KMS-11 (cell line): ENCODE results near the gene KRTAP10-9.
"Not testable (repeated sequence)": the region's sequence is repeated elsewhere in the genome, so short reads cannot be mapped to it uniquely, and the experiment has no call there.

Experiments
- H2AFZ ChIP-seq: fragments of 200-600 bp; sonication (generic); 2 replicates; pipeline ENCODE4 v1.6.1; 2016; ENCODE audit warnings: antibody characterized with exemption, mixed run types, low read depth
- H3K27ac ChIP-seq: fragments of 200-600 bp; sonication (generic); 2 replicates; pipeline ENCODE4 v1.6.1; 2016; ENCODE audit warnings: mild to moderate bottlenecking, mixed run types
- H3K27me3 ChIP-seq: fragments of 200-600 bp; sonication (generic); 2 replicates; pipeline ENCODE4 v1.6.1; 2017; ENCODE audit warnings: mild to moderate bottlenecking, low read depth, mixed run types, moderate library complexity; ENCODE audit not compliant: insufficient read depth
- H3K36me3 ChIP-seq: fragments of 200-600 bp; sonication (generic); 2 replicates; pipeline ENCODE4 v1.6.1; 2017; ENCODE audit warnings: mild to moderate bottlenecking, mixed run types; ENCODE audit not compliant: insufficient read depth
- H3K4me1 ChIP-seq: fragments of 200-600 bp; sonication (generic); 2 replicates; pipeline ENCODE4 v1.6.1; 2016; ENCODE audit warnings: mild to moderate bottlenecking, low read depth, mixed run types; ENCODE audit not compliant: poor library complexity, severe bottlenecking
- H3K4me2 ChIP-seq: fragments of 200-600 bp; sonication (generic); 2 replicates; pipeline ENCODE4 v1.7.0; 2016; ENCODE audit warnings: mild to moderate bottlenecking, mixed run types
- H3K4me3 ChIP-seq: fragments of 200-600 bp; sonication (generic); IDR thresholded peaks from 2 replicates; pipeline ENCODE4 v1.6.1; 2017; ENCODE audit warnings: low read depth, low read length, mixed read lengths; ENCODE audit not compliant: insufficient read depth
- H3K79me2 ChIP-seq: fragments of 200-600 bp; sonication (generic); 2 replicates; pipeline ENCODE4 v1.6.1; 2016; ENCODE audit warnings: low read depth, mixed run types; ENCODE audit not compliant: insufficient read depth
- H3K9ac ChIP-seq: fragments of 200-600 bp; sonication (generic); 2 replicates; pipeline ENCODE4 v1.6.1; 2016; ENCODE audit warnings: mild to moderate bottlenecking, mixed run types
- H4K20me1 ChIP-seq: fragments of 200-600 bp; sonication (generic); 2 replicates; pipeline ENCODE4 v1.6.1; 2016; ENCODE audit warnings: mild to moderate bottlenecking, mixed run types; ENCODE audit not compliant: insufficient read depth
- CTCF ChIP-seq: fragments of 200-600 bp; sonication (generic); conservative IDR thresholded peaks from 2 replicates; pipeline ENCODE4 v1.6.1; 2017; ENCODE audit warnings: low read depth, mild to moderate bottlenecking, antibody characterized with exemption, low read length, moderate library complexity, mixed read lengths

The KRTAP10-9 gene

GRCh38 chr21:44595524-44595923, 31.4 kb upstream of the KRTAP10-9 start:
- TF ChIP-seq CTCF = no peak
- H3K4me3 ChIP-seq = no peak overlapping the region
- no peak overlapping the region for H3K4me2 ChIP-seq

GRCh38 chr21:44596068-44596725, 30.7 kb upstream of the KRTAP10-9 start:
- H3K79me2 ChIP-seq = no peaks in the 10 kb centered on the region
- TF ChIP-seq CTCF = no peak
- H3K4me1 ChIP-seq = no peaks in the 10 kb centered on the region
- no peak overlapping the region for H2AFZ ChIP-seq
- peaks cover 70% of the 10 kb centered on the region; the same call in 1 of the 2 replicates for H3K27me3 ChIP-seq
- no peak overlapping the region for H3K27ac ChIP-seq
- no peaks in the 10 kb centered on the region for H3K36me3 ChIP-seq
- H4K20me1 ChIP-seq = no peaks in the 10 kb centered on the region
- H3K4me2 ChIP-seq = no peak overlapping the region
- no peak overlapping the region for H3K4me3 ChIP-seq
- H3K9ac ChIP-seq = no peak overlapping the region

More at GRCh38 chr21:44595524-44595923, 31.4 kb upstream of the KRTAP10-9 start:
- no peaks in the 10 kb centered on the region for H3K79me2 ChIP-seq
- H3K9ac ChIP-seq = no peak overlapping the region
- H3K36me3 ChIP-seq = no peaks in the 10 kb centered on the region
- no peaks in the 10 kb centered on the region for H3K4me1 ChIP-seq
- no peak overlapping the region for H3K27ac ChIP-seq
- peaks cover 70% of the 10 kb centered on the region; the same call in 1 of the 2 replicates for H3K27me3 ChIP-seq
- H2AFZ ChIP-seq = no peak overlapping the region
- H4K20me1 ChIP-seq = no peaks in the 10 kb centered on the region

GRCh38 chr21:44598061-44598460, 28.8 kb upstream of the KRTAP10-9 start:
- Histone ChIP-seq H3K4me2 (no peak overlapping the region), H3K79me2 (no peaks in the 10 kb centered on the region), H2AFZ (no peak overlapping the region), H3K27me3 (peaks cover 64% of the 10 kb centered on the region; the same call in 1 of the 2 replicates), H3K36me3 (no peaks in the 10 kb centered on the region), H3K27ac (no peak overlapping the region), H3K9ac (no peak overlapping the region), H4K20me1 (no peaks in the 10 kb centered on the region), H3K4me3 (no peak overlapping the region), H3K4me1 (no peaks in the 10 kb centered on the region)
- TF ChIP-seq CTCF = no peak

- Histone ChIP-seq H3K79me2 (no peaks in the 10 kb centered on the region), H3K27ac (no peak overlapping the region), H3K36me3 (no peaks in the 10 kb centered on the region), H3K4me3 (no peak overlapping the region), H3K4me2 (no peak overlapping the region), H2AFZ (no peak overlapping the region), H3K27me3 (peaks cover 57% of the 10 kb centered on the region; the same call in 1 of the 2 replicates), H3K9ac (no peak overlapping the region), H3K4me1 (no peaks in the 10 kb centered on the region), H4K20me1 (no peaks in the 10 kb centered on the region)
- no peak for TF ChIP-seq CTCF
These were observed 27.4 kb upstream of the KRTAP10-9 start for GRCh38 chr21:44599264-44600029.

DNA sequence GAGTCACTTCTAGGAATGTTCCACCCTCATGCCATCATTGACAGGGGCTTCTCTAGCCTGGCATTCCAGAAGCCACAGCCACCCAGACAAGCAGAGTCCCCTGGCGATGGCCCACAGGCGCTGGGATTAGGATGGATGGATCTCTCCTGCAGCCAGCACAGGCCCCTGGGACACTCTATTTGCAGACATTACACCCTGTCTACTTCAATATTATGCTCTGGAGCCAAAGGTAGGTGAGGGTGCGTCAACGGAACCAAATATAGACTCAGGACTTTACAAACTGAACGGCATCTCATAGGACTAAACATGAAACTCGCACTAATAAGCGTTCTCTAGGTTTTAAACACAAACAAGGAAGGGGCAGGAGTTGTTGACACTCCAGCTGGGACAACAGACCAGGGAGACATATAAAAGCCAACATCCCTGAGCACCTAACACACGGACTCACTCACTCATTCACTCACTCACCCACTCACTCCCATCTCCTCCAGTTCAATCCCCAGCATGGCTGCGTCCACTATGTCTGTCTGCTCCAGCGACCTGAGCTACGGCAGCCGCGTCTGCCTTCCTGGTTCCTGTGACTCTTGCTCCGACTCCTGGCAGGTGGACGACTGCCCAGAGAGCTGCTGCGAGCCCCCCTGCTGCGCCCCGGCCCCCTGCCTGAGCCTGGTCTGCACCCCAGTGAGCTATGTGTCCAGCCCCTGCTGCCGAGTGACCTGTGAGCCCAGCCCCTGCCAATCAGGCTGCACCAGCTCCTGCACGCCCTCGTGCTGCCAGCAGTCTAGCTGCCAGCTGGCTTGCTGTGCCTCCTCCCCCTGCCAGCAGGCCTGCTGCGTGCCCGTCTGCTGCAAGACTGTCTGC, 26.5 kb upstream of the KRTAP10-9 start, which contains the start of gene KRTAP10-7:
KRTAP10-7 (plus strand) TSS at position 480 of the 861 bp plus-strand sequence; CDS start at position 505, 25 bp downstream.
- H3K27me3 ChIP-seq = peaks cover 55% of the 10 kb centered on the region; the same call in 1 of the 2 replicates
- H3K4me3 ChIP-seq, H3K79me2 ChIP-seq, H3K36me3 ChIP-seq, H3K4me2 ChIP-seq, H3K4me1 ChIP-seq, H4K20me1 ChIP-seq, H3K27ac ChIP-seq, H3K9ac ChIP-seq, H2AFZ ChIP-seq: not testable (repeated sequence)

GRCh38 chr21:44601091-44601490, 25.8 kb upstream of the KRTAP10-9 start:
- not testable (repeated sequence) for H3K36me3 ChIP-seq, H3K79me2 ChIP-seq, H4K20me1 ChIP-seq, H3K4me1 ChIP-seq, H3K27ac ChIP-seq, H3K9ac ChIP-seq, H3K4me3 ChIP-seq, H3K4me2 ChIP-seq, H2AFZ ChIP-seq
- peaks cover 57% of the 10 kb centered on the region; the same call in 1 of the 2 replicates for H3K27me3 ChIP-seq
